ENCODE data around the gene LAMB4.
A peak's percentile ranks its signal among the peaks of the same experiment; 100 is the strongest.

LAMB4 gene

DNA sequence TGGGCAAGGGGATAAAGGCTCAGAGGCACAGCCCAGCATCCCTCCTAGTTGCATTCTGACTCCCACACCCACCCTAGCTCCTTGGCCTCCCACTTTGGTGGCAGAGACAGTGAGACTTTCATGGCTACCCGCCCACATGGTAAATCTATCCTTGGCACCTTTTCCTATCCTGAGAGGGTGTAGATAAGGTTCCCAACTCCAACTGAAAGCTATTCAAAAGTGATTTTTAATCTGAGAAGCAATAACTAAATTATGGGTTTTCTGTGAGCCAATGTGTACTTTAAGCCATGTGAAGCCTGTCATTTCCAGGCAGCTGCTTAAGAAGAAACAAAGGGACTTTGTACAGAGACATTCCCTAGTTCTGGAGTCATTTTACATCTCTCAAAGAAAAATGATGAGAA lies 136.3 kb downstream of the LAMB4 start:
- DNase-seq = no peak

DNA sequence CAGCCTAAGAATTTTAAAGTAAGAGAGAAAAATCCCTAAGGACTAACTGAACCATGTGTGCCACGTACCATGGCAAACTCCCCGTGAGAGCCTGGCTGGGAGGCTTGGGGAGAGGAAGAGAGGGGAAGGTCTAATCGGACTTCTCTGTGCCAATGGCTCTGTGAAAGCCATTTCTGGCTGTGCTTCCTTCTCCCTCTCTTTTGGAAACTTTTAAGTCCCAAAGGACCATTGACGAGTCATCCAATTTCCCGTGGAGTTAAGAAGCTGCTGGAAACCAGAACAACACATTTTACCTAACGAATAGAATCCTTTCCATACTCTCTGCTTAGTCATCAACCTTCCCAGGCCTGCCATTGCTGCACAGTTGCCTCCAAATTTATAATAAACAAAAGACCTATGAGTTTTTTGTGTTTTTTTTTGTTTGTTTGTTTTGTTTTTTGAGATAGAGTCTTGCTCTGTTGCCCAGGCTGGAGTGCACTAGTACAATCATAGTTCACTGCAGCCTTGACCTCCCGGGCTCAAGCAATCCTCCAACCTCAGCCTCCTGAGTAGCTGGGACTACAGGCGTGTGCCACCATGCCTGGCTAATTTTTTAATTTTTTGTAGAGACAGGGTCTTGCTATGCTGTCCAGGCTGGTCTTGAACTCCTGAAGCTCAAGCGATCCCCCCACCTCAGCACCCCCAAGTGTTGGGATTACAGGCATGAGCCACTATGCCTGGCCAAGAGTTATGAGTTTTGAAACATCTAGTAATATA lies 140.4 kb downstream of the LAMB4 start:
- no peak for DNase-seq

GRCh38 chr7:107982918-107983389 lies 147.2 kb downstream of the LAMB4 start:
- no peak for DNase-seq

DNA sequence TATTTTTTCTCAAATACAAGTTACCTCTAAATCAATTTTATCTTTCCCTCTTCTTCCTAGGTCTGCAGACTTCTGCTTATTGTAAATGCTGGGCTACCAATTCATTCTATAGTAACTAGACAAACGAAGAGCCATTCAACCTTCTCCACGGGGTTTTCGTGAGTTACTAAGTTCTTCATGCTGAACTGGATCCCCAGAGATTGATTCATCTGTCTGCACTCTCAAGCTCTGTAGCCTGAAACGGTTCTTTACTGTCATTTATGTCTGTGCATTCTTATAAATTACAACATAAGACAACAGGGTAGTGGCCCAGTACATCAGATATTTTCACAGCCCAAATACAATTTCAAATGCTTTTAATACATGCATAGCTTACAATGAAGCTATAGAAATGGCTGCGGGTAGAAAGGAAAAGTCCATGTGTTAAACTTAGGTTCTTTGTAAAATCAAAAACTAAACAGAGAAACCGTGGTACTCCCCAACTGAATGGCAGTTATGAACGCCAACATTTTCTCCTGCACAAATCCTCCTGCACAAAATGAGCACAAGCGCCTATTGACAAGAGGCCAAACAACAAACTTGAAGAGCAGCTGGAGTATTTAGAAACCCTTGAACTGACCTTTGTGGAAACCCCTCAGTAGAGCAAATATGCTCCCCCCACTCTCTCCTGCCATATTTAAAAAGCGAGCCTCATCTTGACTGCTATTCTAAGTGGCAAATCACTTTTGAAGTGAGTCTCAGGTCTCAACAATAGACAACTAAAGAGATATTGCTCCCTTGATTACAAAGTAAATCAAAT lies 147.9 kb downstream of the LAMB4 start:
- DNase-seq = peak; percentile 40 to 77

DNA sequence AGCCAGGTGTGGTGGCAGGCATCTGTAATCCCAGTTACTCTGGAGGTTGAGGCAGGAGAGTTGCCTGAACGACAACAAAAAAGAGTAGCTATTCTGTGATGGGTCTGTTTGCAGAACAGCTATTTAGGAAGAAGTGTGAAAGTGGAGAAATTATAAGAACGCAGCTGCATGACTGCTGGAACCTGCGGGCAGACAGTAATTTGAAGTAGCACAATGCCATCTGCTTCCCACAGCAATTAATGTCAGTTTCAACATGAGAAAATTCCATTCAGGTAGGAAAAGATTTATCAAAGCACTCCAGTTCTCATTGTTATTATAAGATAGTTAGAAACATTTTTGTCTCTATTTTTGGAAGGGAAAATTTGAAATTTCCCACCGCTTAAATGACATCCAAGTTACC lies 148.7 kb downstream of the LAMB4 start:
- no peak for DNase-seq

GRCh38 chr7:107980671-107981190 lies 149.4 kb downstream of the LAMB4 start:
- no peak for DNase-seq

- DNase-seq = no peak
Observed at GRCh38 chr7:107980171-107980570, 150.0 kb downstream of the LAMB4 start.

- no peak for DNase-seq
Observed at GRCh38 chr7:107978815-107979408, 151.2 kb downstream of the LAMB4 start.

DNA sequence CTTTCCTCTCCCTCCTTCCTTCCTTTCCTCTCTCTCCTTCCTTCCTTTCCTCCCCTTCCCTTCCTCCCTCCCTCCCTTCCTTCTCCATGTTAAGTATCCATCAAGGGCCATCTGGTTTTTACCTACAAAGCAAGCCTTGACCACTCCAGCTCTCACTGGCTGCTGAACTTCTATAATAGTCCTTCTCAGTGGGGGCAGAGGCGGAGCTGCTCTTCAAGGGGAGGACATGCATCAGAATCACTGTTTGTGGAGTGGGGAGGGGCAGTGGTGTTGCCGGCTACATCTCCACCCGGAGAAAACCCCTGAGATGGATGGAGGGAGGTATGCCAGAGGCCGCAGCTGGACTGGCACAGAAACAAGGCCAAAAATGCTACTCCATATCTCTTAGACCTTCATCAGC lies 153.1 kb downstream of the LAMB4 start:
- peak in 1 of 2 experiments; percentile 11 for DNase-seq

- DNase-seq = no peak
Observed at GRCh38 chr7:107976620-107977019, 153.5 kb downstream of the LAMB4 start.

- no peak for DNase-seq
Observed at GRCh38 chr7:107975394-107976013, 154.7 kb downstream of the LAMB4 start.

DNA sequence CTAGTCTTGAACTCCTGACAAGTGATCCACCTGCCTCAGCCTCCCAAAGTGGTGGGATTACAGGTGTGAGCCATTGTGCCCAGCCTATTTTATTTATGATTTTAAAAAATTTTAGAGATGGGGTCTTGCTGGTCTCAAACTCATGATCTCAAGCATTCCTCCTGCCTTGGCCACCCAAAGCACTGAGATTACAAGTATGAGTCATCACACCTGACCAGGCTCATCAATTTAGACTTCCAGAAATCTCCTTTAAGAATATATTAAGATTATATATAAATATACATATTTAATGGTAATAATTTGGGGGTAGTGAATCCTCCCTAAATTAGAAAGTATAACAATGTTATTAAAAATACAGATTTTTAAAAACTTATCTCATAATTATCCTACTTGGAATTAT lies 156.3 kb downstream of the LAMB4 start:
- no peak for DNase-seq
